Liver (tissue), 9 donors: ENCODE data around the gene PIP5K1C. TPM values are rescaled to one million over a fixed set of nuclear protein-coding genes. Genes with fewer than 3 reads are reported as not detected.

Experiments
- DNase-seq: peaks from one replicate; pipeline ENCODE4 v3.0.0-alpha.2; 2017; ENCODE audit warnings: low spot score
- H3K27ac ChIP-seq, 2 donors: one replicate each; pipeline ENCODE4 v1.7.0; 2013; ENCODE audit warnings: inconsistent platforms in 2 of 2, low read length in 2 of 2, control low read depth in 1 of 2, low read depth in 1 of 2, mild to moderate bottlenecking in 1 of 2
- H3K27me3 ChIP-seq, 4 donors: one replicate each; pipeline versions ENCODE4 v1.6.1 to v1.7.0; 2013; ENCODE audit warnings: low read length in 3 of 4, inconsistent platforms in 1 of 4, mild to moderate bottlenecking in 1 of 4, moderate library complexity in 1 of 4; ENCODE audit not compliant: control insufficient read depth in 4 of 4, insufficient read depth in 4 of 4
- H3K36me3 ChIP-seq, 4 donors: one replicate each; pipeline versions ENCODE4 v1.6.1 to v1.7.0; 2013; ENCODE audit warnings: low read length in 3 of 4, mild to moderate bottlenecking in 3 of 4, low read depth in 1 of 4, moderate library complexity in 1 of 4; ENCODE audit not compliant: control insufficient read depth in 4 of 4, insufficient read depth in 3 of 4
- H3K4me1 ChIP-seq, 4 donors: one replicate each; pipeline versions ENCODE4 v1.6.1 to v1.7.0; 2013; ENCODE audit warnings: low read length in 3 of 4, mild to moderate bottlenecking in 3 of 4, moderate library complexity in 1 of 4; ENCODE audit not compliant: control insufficient read depth in 4 of 4, insufficient read depth in 4 of 4
- H3K4me3 ChIP-seq, 3 donors: one replicate each; pipeline versions ENCODE4 v1.6.1 to v1.7.0; 2013; ENCODE audit warnings: low read length in 3 of 3, control low read depth in 1 of 3, low read depth in 1 of 3, mild to moderate bottlenecking in 1 of 3
- H3K9ac ChIP-seq, 2 donors: one replicate each; pipeline ENCODE4 v1.7.0; 2013; ENCODE audit warnings: low read length in 2 of 2, mild to moderate bottlenecking in 2 of 2, moderate library complexity in 2 of 2, control low read depth in 1 of 2, low read depth in 1 of 2
- H3K9me3 ChIP-seq, 4 donors: one replicate each; pipeline versions ENCODE4 v1.6.1 to v1.7.0; 2013; ENCODE audit warnings: low read length in 3 of 4; ENCODE audit not compliant: control insufficient read depth in 4 of 4
- ATF3 ChIP-seq: IDR thresholded peaks from 2 replicates; pipeline ENCODE4 v1.6.1; 2016; ENCODE audit warnings: antibody characterized with exemption
- CTCF ChIP-seq: fragments of 150-350 bp; IDR thresholded peaks from 2 replicates; pipeline ENCODE4 v1.5.1; 2017; ENCODE audit warnings: improper control_type of control experiment, low read depth, low read length; ENCODE audit not compliant: missing input control
- EGR1 ChIP-seq, 2 donors: IDR thresholded peaks; 2 replicates each; pipeline ENCODE4 v1.6.1; 2016 to 2018; ENCODE audit warnings: antibody characterized with exemption in 2 of 2, low read depth in 2 of 2
- FOXA1 ChIP-seq: IDR thresholded peaks from 2 replicates; pipeline ENCODE4 v1.6.1; 2016; ENCODE audit warnings: antibody characterized with exemption
- FOXA2 ChIP-seq: IDR thresholded peaks from 2 replicates; pipeline ENCODE4 v1.6.1; 2016; ENCODE audit warnings: antibody characterized with exemption
- GABPA ChIP-seq, 2 donors: IDR thresholded peaks in 1 of 2; conservative IDR thresholded peaks in 1 of 2; 2 replicates each; pipeline ENCODE4 v1.6.1; 2016; ENCODE audit warnings: antibody characterized with exemption in 2 of 2, mild to moderate bottlenecking in 1 of 2, moderate library complexity in 1 of 2
- HNF4A ChIP-seq, 2 donors: conservative IDR thresholded peaks; 2 replicates each; pipeline ENCODE4 v1.6.1; 2016; ENCODE audit warnings: antibody characterized with exemption in 2 of 2, mild to moderate bottlenecking in 2 of 2
- HNF4G ChIP-seq: IDR thresholded peaks from 2 replicates; pipeline ENCODE4 v1.6.1; 2016; ENCODE audit warnings: antibody characterized with exemption
- JUND ChIP-seq, 2 donors: IDR thresholded peaks; 2 replicates each; pipeline ENCODE4 v1.6.1; 2016; ENCODE audit warnings: antibody characterized with exemption in 2 of 2
- MAX ChIP-seq: IDR thresholded peaks from 2 replicates; pipeline ENCODE4 v1.6.1; 2016; ENCODE audit warnings: antibody characterized with exemption
- NR2F2 ChIP-seq: IDR thresholded peaks from 2 replicates; pipeline ENCODE4 v1.6.1; 2016; ENCODE audit warnings: antibody characterized with exemption
- RAD21 ChIP-seq, 2 donors: IDR thresholded peaks; 2 replicates each; pipeline ENCODE4 v1.6.1; 2016; ENCODE audit warnings: antibody characterized with exemption in 2 of 2, mild to moderate bottlenecking in 2 of 2
- REST ChIP-seq: IDR thresholded peaks from 2 replicates; pipeline ENCODE4 v1.6.1; 2016; ENCODE audit warnings: antibody characterized with exemption, mild to moderate bottlenecking
- RXRA ChIP-seq, 2 donors: IDR thresholded peaks; 2 replicates each; pipeline ENCODE4 v1.6.1; 2017 to 2018; ENCODE audit warnings: antibody characterized with exemption in 2 of 2, mild to moderate bottlenecking in 1 of 2
- SP1 ChIP-seq: IDR thresholded peaks from 2 replicates; pipeline ENCODE4 v1.6.1; 2018; ENCODE audit warnings: antibody characterized with exemption, mild to moderate bottlenecking
- TAF1 ChIP-seq: conservative IDR thresholded peaks from 2 replicates; pipeline ENCODE4 v1.6.1; 2016; ENCODE audit warnings: antibody characterized with exemption, mild to moderate bottlenecking
- YY1 ChIP-seq: IDR thresholded peaks from 2 replicates; pipeline ENCODE4 v1.6.1; 2016; ENCODE audit warnings: antibody characterized with exemption, mild to moderate bottlenecking
- ZBTB33 ChIP-seq: IDR thresholded peaks from 2 replicates; pipeline ENCODE4 v1.6.1; 2016; ENCODE audit warnings: antibody characterized with exemption
- WGBS: extraction: QIAGEN DNeasy Blood & Tissue Kit; methylation state at CpG from one replicate; pipeline ENCODE4 v1.1.7; 2013; 5-methylcytosine and 5-hydroxymethylcytosine counted together
- polyA plus RNA-seq, 2 donors: library from polyadenylated mRNA; stranded (reverse) in 1 of 2; unstranded in 1 of 2; fragments of 200-250 nt in 1 of 2; fragments of >200 nt in 1 of 2; fragmentation: Nextera tagmentation in 1 of 2; extraction: Ambion mirVana in 1 of 2; gene quantifications; one replicate each; pipeline versions ENCODE4 v1.2.1 to v1.2.3, GENCODE V29; 2013 to 2015
- total RNA-seq, 2 donors: library from RNA; depleted of rRNA; stranded (reverse); fragments of >200 nt; gene quantifications; one replicate each; pipeline ENCODE4 v1.2.3, GENCODE V29; 2014
- donor health status: healthy.
- donor health status: healthy.
- donor health status: healthy.
- donor health status: healthy.
- donor health status: healthy.

PIP5K1C gene
- total and polyA plus RNA-seq, 4 donors = 1.8 to 7.4 (median 6.0) TPM

GRCh38 chr19:3656073-3656746, 44.1 kb downstream of the PIP5K1C start:
- Histone ChIP-seq H3K27me3 (no peaks in the 10 kb centered on the region), H3K9me3 (no peaks in the 10 kb centered on the region), H3K27ac (no peak overlapping the region), H3K4me3 (no peak overlapping the region), H3K4me1 (peaks cover 7 to 30% (median 24%) of the 10 kb centered on the region in 4 donors), H3K9ac (no peak overlapping the region), H3K36me3 (peaks cover 0 to 19% (median 8%) of the 10 kb centered on the region in 4 donors)
- TF ChIP-seq CTCF (no peak), NR2F2 (no peak), HNF4G (no peak), FOXA2 (no peak)
- DNase-seq = no peak
- WGBS = 94% methylated on average over 36 of the region's 36 CpGs

- no peak for TF ChIP-seq ZBTB33
- TF ChIP-seq FOXA2 = no peak
- TF ChIP-seq RAD21 (IDR thresholded peaks at IDR 0.05) = no peak
- no peak for TF ChIP-seq GABPA (IDR thresholded peaks at IDR 0.05 in 1 of 2, conservative IDR thresholded peaks at IDR 0.05 in 1 of 2)
- no peak for TF ChIP-seq ATF3
- TF ChIP-seq RXRA (IDR thresholded peaks at IDR 0.05) = no peak
- no peak for TF ChIP-seq MAX
- TF ChIP-seq REST = no peak
- no peak for TF ChIP-seq NR2F2
- no peak for TF ChIP-seq YY1
- TF ChIP-seq SP1 = no peak
- TF ChIP-seq HNF4A (conservative IDR thresholded peaks at IDR 0.05) = no peak
- no peak for TF ChIP-seq HNF4G
- TF ChIP-seq CTCF = no peak
- TF ChIP-seq TAF1 = no peak
- TF ChIP-seq EGR1 (IDR thresholded peaks at IDR 0.05; ENCODE audit: low read depth in 2 of 2) = no peak
- no peak for TF ChIP-seq JUND (IDR thresholded peaks at IDR 0.05)
- no peak for TF ChIP-seq FOXA1
- H3K36me3 ChIP-seq = peaks cover 0 to 19% (median 8%) of the 10 kb centered on the region in 4 donors
- H3K27ac ChIP-seq = no peak overlapping the region
- no peak for DNase-seq
- no peak overlapping the region for H3K4me3 ChIP-seq
- no peaks in the 10 kb centered on the region for H3K27me3 ChIP-seq
- H3K4me1 ChIP-seq = peaks cover 7 to 30% (median 24%) of the 10 kb centered on the region in 4 donors
- no peak overlapping the region for H3K9ac ChIP-seq
- WGBS = 93% methylated on average over 25 of the region's 25 CpGs
- no peaks in the 10 kb centered on the region for H3K9me3 ChIP-seq
Observed at GRCh38 chr19:3655402-3656072, 44.7 kb downstream of the PIP5K1C start.
